ENCODE data around the gene SYMPK.

GRCh38 chr19:45834970-45835369 is 28.0 kb downstream of the SYMPK start:
- TF ChIP-seq CTCF (IDR thresholded peaks at IDR 0.05; ENCODE audit: insufficient read depth, low read depth, low read length) (no peak), EZH2 (IDR thresholded peaks at IDR 0.05; ENCODE audit: insufficient read depth, low read length) (no peak)
